HG03175 (cell line): ENCODE results near the gene TMED8.
A peak's percentile ranks its signal among the peaks of the same experiment; 100 is the strongest.
"Not testable (repeated sequence)": the region's sequence is repeated elsewhere in the genome, so short reads cannot be mapped to it uniquely, and the experiment has no call there.

Experiments used
- ATAC-seq: cut with Tn5 transposase; IDR thresholded peaks from one replicate; pipeline ENCODE4 v1.9.1; 2021; ENCODE audit warnings: mild to moderate bottlenecking, moderate library complexity; ENCODE audit not compliant: unreplicated experiment

Gene TMED8

DNA sequence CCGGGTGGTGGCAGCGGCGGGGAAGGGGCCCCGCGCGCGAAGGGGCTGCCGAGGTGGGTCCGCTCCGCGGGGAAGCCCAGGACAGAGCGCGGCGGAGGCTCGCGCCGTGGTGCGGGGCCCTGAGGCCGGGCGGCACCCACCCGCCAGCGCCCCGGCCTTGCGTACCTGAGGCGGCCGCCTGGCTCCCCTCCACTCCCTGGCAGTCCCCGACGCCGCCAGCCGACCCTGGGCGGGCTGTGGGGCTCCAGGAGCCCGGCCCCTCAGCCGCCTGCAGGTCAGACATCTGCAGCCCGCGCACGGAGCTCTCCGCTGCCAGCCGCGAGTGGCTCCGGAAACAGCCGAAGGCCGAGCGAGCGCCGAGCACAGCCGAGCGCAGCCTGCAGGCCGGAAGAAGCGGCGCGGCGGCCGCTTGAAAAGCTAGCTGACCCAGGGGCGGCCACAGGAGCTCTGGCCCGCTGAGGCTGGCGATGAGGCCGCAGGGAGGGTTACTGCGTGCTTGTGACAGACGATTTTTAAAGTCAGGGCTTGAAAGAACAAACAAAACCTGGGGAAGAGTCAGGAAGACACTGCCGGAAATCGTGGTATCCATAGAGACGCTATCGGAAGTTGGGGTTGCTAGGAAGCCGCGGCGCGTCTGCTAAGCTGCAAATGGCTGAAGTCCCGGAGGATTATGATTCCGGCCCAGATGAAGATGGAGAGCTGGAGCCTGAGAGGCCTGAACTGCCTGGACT is at the start of gene TMED8, which contains the start of gene SAMD15:
Gene TMED8 (minus strand): TSS at position 324 of the 731 bp plus-strand sequence. CDS start 41 bp downstream, at position 283.
Gene SAMD15 (plus strand): TSS at position 609 of the 731 bp plus-strand sequence. CDS start 40 bp downstream, at position 649.
- ATAC-seq: peak; percentile 88

DNA sequence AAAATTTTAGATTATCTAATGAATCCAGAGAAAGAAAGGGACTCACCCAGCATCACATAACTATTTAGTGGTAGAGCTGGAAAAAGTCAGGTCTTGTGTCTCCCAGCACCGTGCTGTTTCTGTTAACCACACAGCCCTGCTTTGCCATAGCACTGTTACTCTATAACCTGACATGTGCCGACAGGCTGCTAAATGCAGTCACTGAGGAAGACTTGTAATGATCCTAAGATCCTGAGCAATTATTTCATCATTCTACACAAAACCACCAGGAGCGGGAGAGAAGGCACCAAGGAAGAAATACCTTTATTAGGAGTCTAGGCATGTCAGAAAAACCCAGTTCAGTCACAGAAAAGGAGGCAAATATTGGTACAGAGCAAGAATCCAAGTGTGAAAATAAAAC is 49.5 kb upstream of the TMED8 start:
- no peak for ATAC-seq

DNA sequence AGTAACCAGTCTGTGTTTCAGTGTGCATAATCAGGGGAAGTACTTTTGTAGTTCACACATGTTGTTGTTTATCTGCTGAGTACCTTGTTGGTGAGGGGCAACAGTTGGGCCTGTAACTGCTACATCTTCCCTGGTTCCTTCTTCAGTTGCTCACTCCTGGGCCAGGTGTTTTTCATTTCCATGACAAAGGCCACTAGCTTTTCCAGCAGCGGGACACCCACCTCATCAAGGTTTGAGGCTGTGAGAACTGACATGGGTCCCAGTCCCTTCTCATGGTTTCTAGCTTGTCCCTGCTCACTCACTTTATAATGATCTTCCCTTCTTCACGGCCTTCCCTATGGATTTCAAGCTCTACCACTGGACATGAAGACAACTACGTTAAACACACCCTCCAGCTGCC is 48.0 kb upstream of the TMED8 start:
- no peak for ATAC-seq

DNA sequence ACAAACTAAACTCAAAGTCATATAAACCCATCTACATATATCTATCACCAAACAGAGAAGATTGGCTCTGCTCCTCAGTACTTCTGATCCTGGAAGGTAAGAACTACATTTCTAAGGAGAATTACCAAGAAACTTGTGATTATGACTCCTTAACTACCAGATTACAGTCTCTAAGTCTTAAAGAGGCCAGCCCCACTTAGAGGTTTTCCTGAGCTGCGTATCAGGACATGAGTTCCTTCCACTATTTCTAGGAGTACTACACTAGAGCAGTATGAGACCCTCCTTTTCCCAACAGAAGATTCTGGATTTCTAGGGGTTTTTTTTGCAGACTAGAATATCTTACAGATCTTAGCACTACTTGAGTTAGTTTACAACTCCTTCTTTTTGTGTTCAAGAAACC is 46.5 kb upstream of the TMED8 start, which contains the start of gene NOXRED1:
Gene NOXRED1 (minus strand): TSS at position 101 of the 400 bp plus-strand sequence. CDS start 634 bp downstream, outside the sequence.
- no peak for ATAC-seq

DNA sequence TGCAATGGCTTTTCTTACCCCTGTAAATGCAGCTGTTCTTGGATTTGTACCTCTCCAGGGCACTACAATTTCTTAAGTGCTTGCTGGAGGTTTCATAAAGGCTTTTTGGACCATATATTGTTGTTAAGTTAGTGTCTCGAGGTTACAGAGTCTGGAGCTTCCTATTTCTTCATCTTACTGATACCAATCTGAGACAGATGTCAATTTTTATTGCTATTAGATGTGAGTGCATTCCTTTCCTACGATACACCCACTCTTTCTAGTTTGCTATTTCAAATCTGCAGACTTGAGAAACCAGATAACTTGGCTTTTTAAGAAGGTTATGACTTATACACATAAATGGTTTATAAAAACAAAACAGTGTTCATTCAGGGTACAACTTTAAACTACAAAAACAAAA is 44.3 kb upstream of the TMED8 start:
- ATAC-seq: no peak

GRCh38 chr14:77416836-77417235 is 39.9 kb upstream of the TMED8 start:
- no peak for ATAC-seq

DNA sequence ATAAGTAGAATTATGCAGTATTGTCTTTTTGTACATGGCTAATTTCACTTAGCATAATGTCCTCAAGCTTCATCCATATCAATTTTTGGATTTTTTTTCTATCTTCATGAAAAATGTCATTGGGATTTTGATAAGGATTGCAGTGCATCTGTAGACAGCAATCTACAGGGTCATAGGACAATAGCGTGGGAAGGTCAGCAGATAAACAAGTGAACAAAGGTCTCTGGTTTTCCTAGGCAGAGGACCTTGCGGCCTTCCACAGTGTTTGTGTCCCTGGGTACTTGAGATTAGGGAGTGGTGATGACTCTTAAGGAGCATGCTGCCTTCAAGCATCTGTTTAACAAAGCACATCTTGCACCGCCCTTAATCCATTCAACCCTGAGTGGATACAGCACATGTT is 39.2 kb upstream of the TMED8 start:
- ATAC-seq: not testable (repeated sequence)

GRCh38 chr14:77415403-77416030 is 38.6 kb upstream of the TMED8 start:
- not testable (repeated sequence) for ATAC-seq

GRCh38 chr14:77409131-77409533 is 32.2 kb upstream of the TMED8 start:
- ATAC-seq: no peak

GRCh38 chr14:77407158-77407557 is 30.3 kb upstream of the TMED8 start:
- no peak for ATAC-seq

DNA sequence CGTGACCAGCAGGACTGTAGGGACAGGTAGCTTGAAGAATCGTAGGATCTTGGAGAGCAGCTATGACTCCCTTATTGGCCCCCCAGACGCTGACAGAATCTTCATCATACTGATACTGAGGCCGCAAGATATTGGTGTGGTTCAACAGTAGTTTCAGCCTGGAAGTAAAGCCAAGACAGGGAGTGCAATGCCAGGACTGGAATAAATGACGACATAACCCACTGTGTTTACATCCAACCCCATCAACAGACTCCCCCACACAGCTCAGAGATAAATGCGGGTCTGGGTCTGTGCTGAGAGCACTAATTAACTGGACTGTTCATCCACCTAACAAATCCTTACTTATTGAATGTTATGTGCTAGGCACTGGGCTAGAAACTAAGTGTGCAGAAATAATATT is 29.8 kb upstream of the TMED8 start:
- ATAC-seq: no peak

GRCh38 chr14:77406086-77406485 is 29.2 kb upstream of the TMED8 start:
- no peak for ATAC-seq

DNA sequence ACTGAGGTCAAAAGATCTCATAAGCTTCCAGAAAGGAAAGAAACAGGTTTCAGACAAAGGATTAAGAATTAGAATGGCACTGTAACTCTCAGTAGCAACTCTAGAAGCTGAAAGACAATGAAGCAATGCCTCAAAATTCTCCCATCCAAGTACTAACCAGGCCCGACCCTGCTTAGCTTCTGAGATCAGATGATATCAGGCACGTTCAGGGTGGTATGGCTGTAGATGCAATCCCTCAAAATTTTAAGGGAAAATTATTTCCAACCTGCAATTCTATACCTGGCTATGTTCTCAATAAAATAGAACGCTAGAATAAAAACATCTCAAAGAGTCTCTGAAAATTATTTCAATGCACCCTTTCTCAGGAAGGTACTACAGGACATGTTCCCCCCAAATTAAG is 26.9 kb upstream of the TMED8 start:
- ATAC-seq: no peak

GRCh38 chr14:77400216-77400615 is 23.3 kb upstream of the TMED8 start:
- ATAC-seq: no peak

DNA sequence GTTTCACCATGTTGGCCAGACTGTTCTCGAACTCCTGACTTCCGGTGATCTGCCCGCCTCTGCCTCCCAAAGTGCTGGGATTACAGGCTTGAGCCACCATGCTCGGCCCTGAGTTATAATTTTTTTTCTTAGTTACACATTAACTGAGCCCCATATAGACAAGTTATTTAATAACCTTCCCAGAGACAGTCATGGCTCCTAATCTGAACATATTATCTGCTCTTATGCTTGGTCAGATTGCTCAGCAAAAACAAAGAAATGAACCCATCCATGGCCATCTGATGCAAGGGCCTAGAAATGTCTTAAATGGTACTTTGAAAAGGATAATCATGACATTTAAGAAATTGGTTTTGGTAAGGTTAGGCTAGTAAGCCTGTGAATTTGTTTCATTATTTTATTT is 13.3 kb upstream of the TMED8 start:
- ATAC-seq: no peak

GRCh38 chr14:77378701-77379100 is 1.8 kb upstream of the TMED8 start:
- ATAC-seq: no peak

DNA sequence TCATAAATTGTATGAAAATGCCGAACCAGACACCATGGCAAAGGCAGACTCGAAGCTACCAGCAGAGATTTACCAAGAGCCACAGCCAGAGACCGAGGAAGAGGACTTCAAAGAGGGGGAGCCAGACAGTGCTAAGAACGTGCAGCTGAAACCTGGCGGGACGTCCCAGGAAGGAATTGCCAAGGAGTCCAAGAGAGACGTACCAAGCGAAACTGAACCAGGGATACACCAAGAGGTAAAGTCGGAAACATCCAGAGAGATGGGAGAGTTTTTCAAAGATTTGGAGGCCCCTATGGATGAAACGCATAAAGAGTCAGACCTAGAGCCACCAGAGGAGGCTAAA is 579 bp upstream of the TMED8 start:
- ATAC-seq: peak; percentile 9

DNA sequence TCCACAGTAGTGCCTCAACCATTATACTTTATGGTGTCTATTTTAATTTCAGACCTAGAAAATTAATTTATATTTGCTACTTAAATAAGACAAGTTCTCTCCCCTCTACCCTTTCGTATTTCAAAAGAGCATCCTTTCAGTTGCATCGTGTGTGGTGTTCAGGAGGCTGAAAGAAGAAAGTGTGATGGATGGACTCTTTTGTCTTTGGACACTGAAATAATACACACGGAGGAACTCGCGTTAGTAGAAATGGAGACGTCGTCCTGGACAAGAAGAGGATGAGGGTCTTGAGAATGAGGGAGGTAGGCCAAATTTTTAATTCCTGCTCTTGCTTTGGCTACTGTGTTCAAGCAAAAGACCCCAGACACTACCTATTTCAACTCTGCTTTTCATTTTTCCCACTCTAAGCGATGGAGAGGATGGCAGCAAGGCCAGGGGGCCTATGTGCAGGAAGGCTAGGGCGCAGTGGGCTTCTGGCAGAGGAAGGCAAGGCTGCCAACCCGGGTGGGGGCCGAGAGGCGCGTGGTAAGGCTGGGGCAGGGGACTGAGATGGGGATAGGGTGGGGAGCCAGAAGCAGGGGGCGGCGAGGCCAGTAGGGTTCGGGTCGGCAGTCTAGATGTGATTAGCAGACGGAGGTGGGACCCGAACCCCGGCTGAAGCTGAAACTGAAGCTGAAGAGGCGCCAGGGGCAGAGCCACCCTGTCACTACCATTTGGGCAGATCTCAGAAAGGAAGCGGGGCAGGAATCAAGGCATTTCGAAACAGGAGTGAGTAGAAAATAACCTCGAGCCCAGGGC is 722 bp downstream of the TMED8 start:
- ATAC-seq: peak; percentile 23

GRCh38 chr14:77375164-77375950 is 1.5 kb downstream of the TMED8 start:
- ATAC-seq: no peak

DNA sequence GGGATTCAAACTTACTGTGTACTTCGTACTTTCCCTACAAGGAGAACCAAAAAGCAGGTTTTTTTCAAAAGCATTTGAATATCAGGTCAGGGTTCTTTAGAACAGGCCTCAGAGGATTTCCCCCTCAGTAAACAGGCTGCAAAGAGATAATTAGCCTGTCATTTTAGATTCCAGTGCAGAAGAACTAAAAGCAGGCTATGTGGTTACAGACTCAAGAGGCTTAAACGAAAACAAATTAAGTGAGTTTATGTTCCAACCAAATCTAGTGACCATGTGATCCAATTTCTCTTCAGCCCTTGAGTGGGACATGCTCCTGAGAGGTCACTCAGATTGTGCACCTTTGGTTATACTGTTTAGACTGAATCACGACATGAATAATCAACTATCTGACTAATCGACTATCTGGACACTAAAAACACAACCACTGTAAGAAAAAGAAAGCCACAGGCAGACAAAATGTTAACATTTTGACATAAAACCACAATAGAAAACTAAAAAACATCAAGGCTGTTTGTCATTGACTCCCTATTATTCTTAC is 4.5 kb downstream of the TMED8 start:
- peak; percentile 19 for ATAC-seq

DNA sequence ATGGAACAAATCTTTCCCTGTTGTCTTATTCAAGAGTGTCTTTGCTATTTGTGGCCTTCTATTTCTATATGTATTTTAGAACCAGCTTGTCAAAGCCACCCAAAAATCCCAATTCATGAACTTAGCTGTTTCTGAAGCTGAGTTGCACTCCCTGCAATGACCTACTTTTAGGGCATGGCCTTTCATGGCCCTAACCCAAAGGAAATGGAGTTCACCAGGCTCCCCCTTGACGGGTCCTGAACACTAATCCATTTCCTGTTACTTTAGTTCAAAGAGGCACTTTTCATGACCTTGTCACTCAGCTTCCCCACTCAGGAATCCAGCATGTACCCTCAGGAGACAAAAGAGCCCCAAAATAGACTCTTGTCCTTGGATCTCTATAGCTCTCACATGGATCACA is 7.6 kb downstream of the TMED8 start:
- no peak for ATAC-seq
